HK-2 (cell line): Measurements from ENCODE around the gene ATE1.
A peak's percentile ranks its signal among the peaks of the same experiment; 100 is the strongest.
"Not testable (repeated sequence)": the region's sequence is repeated elsewhere in the genome, so short reads cannot be mapped to it uniquely, and the experiment has no call there.

Experiments
- DNase-seq: peaks from one replicate; pipeline ENCODE4 v3.0.0-alpha.2; 2018; ENCODE audit not compliant: unreplicated experiment

Gene ATE1

GRCh38 chr10:121739114-121739513 lies 188.7 kb downstream of the ATE1 start:
- no peak for DNase-seq

GRCh38 chr10:121736315-121737130 lies 191.3 kb downstream of the ATE1 start:
- DNase-seq: no peak

- DNase-seq: no peak
These were observed 192.6 kb downstream of the ATE1 start for GRCh38 chr10:121735263-121735662.

- DNase-seq: peak; percentile 5
These were observed 193.2 kb downstream of the ATE1 start for GRCh38 chr10:121734589-121735045.

- DNase-seq: no peak
These were observed 195.0 kb downstream of the ATE1 start for GRCh38 chr10:121732656-121733445.

DNA sequence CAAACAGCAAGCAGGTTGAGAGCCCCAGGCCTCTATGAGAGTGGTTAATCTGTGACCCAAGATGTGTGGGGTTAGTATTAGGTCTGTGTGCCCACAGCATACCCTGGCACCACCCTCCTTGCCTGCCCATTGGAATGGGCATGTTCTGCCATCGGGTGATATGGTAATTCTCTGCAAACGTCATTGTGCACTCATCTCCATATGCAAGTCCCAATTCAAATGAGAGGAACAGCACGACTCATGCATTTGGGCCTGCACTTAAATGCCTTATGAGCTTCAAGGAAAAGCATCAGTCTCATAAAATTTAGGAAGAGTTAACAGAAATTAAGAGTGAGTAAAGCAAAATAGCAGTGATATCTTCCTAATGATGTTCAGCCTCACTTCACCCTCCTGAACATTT lies 195.7 kb downstream of the ATE1 start:
- DNase-seq: no peak

GRCh38 chr10:121724282-121724681 lies 203.5 kb downstream of the ATE1 start:
- DNase-seq: no peak

GRCh38 chr10:121722665-121723064 lies 205.2 kb downstream of the ATE1 start:
- no peak for DNase-seq

DNA sequence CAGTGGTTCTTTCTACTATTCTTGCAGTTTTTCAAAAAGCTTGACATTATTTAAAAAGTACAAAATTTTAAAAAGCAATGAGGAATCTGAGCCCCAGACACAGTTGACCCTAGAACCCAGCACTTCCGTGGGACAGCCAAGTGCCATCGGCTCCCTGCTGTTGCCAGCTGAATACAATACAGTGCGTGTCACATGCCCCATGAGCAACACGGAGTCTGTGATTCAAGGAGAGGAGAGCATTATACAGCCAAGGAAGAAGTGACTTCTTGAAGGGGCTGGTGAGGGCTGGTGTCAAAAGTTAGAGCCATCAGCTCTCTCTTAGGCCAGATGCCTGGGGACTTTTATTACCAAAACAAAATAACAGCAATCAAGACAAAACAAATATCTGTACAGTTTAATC lies 206.6 kb downstream of the ATE1 start:
- DNase-seq: no peak

- no peak for DNase-seq
These were observed 211.9 kb downstream of the ATE1 start for GRCh38 chr10:121715969-121716368.

DNA sequence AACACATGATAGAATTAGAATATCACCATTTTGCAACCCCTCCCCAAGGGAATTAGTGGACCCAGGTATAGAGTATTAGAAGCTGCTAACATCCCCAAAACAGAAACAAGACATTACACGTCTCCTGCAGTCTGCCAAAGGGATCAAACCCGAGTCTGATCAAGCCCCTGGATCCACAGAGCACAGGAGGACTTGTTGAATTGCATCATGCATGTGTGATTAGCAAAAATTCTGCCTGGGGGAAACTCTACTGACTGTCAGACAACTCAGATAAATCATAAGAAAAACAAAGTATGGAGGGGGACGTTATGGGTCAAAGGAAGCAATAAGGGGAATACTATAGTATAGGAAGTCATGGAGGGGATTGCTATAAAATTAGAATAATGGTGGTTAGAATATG lies 212.8 kb downstream of the ATE1 start:
- no peak for DNase-seq

GRCh38 chr10:121713486-121713885 lies 214.3 kb downstream of the ATE1 start:
- no peak for DNase-seq

DNA sequence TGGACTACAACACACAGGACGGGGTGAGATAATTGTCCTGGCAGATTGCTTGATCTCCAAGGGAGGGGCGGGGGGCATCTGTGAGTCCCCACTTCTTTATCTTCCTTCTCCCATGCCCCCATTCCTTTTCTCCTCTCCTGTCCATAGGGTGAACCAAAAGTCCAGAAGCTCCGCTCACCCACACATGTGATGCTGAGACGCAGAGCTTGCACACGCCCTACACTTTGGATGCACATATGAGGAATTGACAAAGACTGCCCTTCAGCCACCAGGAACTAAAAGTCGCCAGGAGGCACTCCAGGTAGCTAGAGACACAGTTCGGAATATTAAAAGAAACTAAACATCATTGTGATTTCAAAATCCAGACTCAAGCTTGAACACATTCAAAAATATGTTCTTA lies 216.9 kb downstream of the ATE1 start:
- no peak for DNase-seq

DNA sequence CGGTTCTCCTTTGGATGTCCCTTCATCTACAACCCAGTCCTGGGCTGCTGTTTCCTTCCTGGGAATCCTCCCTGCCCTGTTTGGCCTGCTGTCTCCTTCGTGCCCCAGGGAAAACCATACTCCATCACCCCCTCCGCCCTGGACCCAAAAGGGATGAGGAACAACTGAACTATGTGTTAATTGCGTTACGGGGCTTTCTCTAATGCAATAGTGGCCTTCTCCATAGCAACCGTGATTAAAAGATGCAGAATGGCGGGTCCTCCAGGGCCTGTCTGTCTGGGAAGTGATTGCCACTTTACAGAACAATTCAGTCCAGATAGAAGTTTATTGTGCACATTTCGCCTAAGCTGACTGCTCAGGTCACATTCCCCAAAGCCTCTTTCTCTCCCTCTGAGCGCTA lies 217.6 kb downstream of the ATE1 start:
- DNase-seq: no peak

DNA sequence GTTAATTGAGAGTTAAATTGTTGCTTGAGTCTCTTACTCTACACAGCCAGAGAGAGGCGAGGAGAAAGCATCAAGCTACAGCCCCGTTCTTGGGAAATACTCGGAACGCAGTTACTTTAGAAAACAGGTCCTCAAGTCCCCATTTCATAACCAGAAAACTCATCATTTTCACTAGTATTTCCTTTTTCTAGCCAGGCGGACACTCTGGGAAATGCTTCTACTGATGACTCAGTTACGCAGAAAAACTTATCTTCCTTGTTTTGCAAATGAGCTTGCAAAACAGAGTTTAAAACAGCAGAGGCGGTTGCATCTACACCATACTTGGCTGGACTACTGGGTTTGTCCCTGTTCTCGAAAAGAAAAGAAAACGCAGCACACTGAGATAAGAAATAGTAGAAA lies 218.2 kb downstream of the ATE1 start:
- DNase-seq: no peak

DNA sequence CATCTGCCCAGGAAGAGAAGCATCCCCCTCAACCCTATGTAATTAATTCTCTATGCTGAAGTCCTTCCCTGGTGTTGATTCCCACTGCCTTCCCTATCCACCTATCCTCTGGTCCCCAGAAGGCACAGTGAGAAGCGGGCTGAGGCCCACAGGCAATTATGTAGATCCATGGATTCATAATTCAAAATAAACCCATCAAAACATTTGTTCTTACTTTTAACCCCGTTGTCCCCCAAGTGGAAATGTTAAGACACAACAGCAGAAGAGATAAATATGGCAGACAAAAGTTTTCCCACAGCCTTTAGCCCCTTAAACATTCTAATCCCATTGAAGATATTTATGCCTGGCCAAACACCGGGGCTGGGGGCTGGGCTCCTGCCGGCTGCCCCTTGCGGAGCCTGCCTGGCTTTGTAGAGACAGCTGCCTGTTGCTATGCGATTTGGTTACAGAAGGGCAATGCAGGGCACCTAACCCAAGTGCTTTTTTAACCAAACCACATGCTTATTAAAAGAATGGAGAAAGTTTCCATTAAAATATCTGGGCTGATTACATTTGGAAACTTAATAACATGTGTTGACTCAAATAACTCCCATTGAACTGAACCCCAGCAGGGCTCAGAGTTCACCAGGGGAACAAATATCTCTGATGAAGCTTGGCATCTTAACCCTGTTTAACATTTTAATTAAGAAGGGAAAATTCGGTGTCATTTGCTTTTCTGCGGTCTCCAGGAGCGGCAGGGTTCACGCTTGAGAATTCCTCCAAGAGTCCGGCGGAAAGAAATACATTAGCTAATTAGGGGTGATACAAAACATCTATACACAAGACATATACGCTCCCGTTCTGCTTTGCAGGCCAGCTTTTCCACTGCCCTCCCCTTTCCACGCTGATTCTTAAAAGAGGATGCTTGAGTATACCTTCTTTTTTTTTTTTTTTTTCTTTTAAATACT lies 218.8 kb downstream of the ATE1 start:
- no peak for DNase-seq

DNA sequence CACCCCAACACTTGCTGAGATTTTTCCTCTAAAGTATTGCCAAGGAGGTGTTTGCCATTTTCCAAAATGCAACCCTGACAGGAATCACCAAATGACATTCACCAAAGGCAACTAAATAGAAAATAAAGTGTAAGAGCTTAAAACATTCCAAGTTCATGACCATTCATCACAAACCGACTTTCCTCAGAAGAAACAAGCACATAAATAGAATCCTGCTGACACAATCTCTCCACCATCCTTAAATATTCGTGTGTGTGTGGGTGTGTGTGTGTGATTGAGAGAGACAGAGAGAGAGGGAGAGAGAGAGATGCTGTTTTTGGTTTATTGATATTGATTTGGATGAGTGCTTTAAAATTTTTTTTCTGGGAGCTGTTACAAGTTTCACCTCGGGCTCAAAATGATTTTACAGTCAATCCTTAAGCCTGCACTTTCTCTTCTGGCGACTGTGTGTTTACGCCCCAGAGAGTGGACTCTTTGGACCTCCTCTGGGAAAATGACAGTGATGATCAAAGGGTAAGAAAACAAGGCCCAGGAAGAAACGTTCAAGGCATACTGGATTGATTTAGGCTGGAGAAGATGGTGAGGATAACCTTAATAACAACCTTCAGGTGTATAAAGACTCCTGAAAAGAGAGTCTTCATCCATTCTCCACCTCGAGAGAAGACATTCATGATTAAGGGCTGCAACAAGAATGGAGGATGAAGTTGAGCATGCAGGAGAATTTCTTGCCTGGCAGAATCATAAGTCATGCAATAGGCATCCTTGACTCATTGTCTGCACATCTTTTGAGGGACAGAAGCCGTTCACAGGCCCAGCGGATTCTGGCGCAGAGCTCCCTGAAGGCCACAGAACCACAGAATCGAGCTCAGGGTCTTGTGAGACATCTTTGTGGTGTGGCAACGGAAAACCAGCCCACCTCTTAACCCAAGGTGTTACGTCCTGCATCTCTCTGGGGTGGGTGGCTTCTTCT lies 225.2 kb downstream of the ATE1 start:
- peak; percentile 27 for DNase-seq

GRCh38 chr10:121700416-121700815 lies 227.4 kb downstream of the ATE1 start:
- no peak for DNase-seq

DNA sequence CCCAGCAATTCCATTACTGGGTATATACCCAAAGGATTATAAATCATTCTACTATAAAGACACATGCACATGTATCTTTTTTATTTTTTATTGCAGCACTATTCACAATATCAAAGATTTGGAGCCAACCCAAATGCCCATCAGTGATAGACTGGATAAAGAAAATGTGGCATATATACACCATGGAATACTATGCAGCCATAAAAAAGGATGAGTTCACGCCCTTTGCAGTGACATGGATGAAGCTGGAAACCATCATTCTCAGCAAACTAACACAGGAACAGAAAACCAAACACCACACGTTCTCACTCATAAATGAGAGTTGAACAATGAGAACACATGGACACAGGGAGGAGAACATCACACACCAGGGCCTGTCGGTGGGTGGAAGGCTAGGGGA lies 228.1 kb downstream of the ATE1 start:
- DNase-seq: not testable (repeated sequence)

GRCh38 chr10:121698902-121699301 lies 228.9 kb downstream of the ATE1 start:
- no peak for DNase-seq

DNA sequence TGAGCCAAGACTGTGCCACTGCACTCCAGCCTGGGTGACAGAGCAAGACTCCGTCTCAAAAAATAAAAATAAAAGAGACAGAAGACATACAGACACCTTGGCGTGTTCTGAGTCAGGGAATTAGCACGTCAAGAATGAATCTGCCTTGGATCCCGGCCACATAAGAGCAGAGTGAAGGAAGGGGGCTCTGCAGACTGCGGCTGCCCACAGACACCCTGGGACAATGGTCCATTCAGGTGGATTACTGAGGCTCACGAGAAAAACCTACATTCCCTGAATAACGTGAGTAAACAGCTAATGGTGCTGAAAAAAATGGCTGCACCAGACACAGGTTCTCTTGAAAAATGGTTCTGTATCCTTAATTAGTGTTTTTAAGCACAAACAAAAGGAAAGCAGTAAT lies 229.5 kb downstream of the ATE1 start:
- DNase-seq: no peak
